ENCODE results near the gene SPCS3. TPM values are rescaled to one million over a fixed set of nuclear protein-coding genes. Genes with fewer than 3 reads are reported as not detected.

The SPCS3 gene
- total RNA-seq = 105 and 118 TPM in 2 replicates

DNA sequence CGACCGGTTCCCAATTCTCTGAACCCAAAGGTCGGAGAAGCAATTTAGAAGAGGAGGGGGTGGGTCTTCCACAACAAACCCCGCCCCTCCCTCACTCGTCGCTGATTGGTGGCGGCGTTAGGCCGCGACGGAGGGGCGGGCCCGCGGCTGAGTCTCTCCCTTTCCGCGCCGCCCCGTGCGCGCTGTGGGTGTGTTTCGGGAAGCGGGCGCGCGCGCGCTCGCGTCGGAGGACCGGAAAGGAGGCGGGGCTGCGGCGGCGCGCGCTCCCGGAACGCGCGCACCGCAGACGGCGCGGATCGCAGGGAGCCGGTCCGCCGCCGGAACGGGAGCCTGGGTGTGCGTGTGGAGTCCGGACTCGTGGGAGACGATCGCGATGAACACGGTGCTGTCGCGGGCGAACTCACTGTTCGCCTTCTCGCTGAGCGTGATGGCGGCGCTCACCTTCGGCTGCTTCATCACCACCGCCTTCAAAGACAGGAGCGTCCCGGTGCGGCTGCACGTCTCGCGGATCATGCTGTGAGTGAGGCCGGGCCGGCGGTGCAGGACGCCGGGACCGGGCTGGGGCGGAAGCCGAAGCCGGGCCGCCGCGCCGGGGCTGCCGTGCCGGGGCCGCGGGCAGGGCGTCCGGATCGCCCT is at the start of gene SPCS3:
Gene SPCS3 (plus strand): TSS at position 263 of the 636 bp plus-strand sequence. CDS start 111 bp downstream, at position 374.

Other genes starting within 250 kb of the SPCS3 start
- gene SPATA4, start 124.4 kb upstream of the SPCS3 start, total RNA-seq = 0.28 TPM in 2 replicates
- 2.4 and 6.4 TPM in 2 replicates for gene ASB5, start 50.7 kb upstream of the SPCS3 start, total RNA-seq

All from smooth muscle cell of bladder (primary cell).